ENCODE measurements around the gene INPP5D. TPM values are rescaled to one million over a fixed set of nuclear protein-coding genes. Genes with fewer than 3 reads are reported as not detected.

The INPP5D gene
- total RNA-seq, 1 donor from 2014 or later: 5.0 TPM

DNA sequence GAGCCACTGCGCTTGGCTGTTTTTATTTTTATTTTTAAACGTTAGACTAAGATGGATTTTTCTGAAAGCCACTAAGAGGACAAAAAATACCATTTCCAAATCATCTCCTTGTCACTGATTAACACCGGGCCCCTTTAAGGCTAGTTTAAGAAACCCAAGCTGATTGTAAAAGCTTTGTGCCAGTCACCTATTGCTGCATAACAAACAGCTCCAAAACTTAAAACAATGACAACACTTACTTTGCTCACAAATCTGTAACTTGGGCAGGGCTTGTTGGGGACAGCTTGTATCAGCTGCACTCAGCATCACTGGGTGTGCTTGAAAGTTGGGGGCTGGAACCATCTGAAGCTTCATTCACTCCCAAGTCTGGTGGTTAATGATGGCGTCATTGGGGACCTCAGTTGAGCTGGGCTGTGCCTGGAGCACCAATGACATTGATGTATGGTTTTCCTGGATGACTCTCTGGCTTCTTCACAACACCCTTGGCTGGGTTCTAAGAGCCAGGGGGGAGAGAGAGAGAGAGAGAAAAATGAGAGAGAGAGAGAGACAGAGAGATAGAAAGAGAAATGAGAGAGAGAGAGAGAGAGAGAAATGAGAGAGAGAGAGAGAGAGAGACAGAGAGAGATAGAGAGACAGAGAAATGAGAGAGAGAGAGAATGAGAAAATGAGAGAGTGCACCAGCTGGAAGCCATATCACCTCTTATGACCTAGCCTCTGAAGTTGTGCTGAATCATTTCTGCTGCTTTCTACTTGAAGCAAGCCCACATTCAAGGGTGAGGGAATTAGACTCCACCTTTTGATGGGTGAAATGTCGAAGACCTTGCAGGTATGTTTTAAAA is 165.3 kb downstream of the INPP5D start:
- no peak for ATAC-seq
- no peak for DNase-seq (ENCODE audit: low spot score)

DNA sequence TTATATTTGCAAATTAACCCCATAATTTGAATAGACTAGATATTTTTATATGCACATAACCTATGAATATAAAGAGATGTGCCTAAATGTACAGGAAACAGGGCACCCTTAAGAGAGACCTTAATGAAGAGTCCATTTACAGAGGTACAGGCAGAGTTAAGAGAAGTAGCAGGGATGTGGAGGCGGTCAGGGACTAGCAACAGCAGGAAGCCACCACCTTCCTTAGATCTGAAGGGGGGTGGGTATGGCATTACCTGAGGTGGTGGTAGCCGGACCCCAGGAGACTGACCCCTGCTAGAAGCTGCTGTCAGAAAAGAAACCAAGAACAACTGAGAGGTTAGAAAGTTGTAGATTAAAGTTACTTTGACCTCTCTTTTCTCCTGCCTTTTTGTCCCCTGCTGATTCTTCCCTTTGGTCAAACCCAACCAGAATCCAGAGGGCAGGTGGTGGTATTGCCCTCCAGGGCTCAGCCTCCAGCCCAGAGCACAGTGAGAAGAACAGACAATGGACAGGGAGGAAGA is 166.4 kb downstream of the INPP5D start:
- DNase-seq (ENCODE audit: low spot score) (no peak), ATAC-seq (no peak)

DNA sequence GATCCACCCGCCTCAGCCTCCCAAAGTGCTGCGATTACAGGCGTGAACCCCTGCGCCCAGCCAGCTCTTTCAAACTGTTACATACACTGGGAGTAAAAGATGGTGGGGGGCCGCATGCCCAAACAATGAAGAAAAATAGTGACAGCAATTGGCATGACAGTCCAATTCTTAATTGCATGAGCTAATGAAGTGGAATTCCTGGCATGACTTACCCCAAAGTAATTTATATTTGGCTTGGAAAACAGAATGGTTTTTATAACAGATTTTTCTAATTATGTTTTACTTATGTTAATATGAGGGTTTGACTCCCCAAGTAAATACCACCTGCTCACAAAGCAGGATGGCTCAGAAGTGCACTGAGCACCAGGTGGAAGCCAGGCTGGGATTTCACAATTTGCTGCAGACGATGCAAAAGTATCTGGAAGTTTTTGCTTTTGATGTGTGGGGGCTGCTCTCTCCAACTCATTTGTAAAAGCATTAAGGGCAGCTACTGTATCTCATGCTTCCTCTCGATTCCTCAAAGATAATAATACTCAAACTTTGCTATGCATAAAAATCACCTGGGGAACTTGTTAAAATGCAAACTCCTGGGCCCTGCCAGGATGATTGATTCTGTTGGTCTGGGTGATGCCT is 167.3 kb downstream of the INPP5D start:
- ATAC-seq (no peak), DNase-seq (ENCODE audit: low spot score) (no peak)

DNA sequence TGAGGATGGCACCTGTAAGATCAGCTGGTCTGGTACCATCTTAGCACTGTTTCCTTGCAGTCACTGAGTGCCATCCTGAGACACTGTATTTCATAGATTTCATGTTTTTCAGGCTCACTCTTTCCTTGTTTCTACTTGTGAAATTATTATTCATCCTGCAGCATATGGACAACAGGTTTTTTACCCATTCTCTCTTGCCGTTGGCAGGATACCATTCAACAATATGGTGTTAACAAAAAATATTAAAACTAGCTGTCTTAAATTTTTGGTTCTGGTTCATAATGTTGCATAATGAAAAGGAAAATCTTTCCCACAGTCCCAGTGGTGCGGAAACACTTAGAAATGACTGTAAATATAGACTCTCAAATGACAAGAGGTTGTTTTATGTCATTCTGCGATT is 168.2 kb downstream of the INPP5D start:
- no peak for DNase-seq (ENCODE audit: low spot score)
- no peak for ATAC-seq

DNA sequence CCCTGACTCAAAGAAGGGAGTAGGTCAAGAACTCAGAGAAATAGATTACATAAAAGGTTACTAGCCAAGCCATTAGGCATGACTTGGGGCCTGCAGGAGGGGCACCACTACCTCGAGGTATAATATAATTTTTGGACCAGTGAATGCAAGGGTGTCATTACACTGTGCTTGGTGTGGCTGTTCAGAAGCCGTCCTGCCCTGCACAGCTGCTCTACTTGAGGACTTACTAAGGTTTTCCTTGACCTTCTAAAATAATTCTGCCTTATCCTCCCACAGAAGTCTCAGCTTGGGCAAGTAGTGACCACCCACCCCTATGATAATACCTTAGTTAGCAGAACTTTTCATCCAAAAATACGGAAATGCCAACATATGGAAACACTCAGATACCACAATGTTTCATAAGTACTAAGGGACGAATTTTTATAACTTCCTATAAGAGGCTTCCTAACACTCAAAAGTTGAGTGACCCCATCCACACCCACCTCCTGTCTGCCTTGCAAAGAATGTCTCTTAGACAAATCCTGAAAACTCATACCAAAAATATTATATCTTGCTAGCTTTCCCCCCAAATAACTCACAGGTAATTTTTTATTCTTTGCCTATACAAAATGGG is 173.6 kb downstream of the INPP5D start:
- ATAC-seq (no peak), DNase-seq (ENCODE audit: low spot score) (no peak)

DNA sequence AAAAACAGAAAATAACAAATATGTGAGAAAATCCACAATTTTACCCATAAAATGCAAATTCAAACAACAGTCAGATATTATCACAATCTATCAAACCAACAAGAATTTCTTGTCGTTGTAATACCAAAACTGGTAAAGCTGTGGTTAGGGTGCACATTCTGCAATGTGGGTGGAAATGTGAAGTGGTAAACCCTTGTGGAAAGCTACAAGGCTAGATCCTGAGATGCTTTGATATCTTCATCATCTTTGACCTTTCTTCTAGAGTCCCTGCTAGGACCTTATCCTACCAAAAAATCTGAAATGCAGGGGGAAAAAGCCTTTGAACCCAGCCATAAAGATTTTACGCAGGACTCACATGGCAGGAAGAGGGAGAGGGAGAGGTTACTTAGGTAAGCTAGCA is 174.1 kb downstream of the INPP5D start:
- DNase-seq (ENCODE audit: low spot score) (no peak), ATAC-seq (no peak)

DNA sequence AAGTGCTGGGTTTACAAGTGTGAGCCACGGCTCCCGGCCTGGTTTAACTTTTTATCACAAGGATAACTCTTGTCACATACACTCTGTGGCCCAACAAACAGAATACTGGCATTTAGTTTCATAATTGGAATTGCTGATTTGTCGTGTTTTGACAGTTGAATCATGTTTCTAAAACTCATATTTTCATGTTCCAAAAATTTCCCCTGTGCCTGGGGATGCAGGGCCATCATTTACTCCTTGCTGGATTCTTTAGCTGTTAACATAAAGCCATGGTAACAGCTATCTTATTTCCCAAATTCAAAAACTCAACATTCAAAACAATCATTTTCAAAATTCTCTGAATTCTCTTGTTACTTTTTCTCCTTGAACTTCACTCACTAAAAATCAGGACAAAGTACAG is 174.9 kb downstream of the INPP5D start:
- no peak for ATAC-seq
- no peak for DNase-seq (ENCODE audit: low spot score)

DNA sequence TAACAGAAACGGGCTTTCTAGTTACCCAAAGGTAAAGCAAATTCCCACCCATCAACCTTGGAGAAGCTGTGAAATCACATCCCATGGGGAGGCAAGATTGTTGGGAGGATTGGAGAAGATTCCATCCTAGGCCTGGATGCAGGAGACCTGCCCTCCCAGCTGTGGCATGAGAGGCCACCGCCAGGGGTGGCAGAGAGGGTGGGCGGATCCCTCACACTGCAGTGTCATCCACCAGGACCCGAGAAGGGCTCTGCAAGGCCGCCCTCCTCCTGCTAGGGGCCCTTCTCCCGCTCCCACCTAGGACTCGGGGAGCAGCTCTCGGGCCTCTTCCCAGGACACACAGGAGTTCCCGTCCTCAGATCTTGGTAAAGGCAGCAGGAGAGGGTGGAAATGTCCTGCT is 175.8 kb downstream of the INPP5D start:
- ATAC-seq: no peak
- DNase-seq (ENCODE audit: low spot score): no peak

DNA sequence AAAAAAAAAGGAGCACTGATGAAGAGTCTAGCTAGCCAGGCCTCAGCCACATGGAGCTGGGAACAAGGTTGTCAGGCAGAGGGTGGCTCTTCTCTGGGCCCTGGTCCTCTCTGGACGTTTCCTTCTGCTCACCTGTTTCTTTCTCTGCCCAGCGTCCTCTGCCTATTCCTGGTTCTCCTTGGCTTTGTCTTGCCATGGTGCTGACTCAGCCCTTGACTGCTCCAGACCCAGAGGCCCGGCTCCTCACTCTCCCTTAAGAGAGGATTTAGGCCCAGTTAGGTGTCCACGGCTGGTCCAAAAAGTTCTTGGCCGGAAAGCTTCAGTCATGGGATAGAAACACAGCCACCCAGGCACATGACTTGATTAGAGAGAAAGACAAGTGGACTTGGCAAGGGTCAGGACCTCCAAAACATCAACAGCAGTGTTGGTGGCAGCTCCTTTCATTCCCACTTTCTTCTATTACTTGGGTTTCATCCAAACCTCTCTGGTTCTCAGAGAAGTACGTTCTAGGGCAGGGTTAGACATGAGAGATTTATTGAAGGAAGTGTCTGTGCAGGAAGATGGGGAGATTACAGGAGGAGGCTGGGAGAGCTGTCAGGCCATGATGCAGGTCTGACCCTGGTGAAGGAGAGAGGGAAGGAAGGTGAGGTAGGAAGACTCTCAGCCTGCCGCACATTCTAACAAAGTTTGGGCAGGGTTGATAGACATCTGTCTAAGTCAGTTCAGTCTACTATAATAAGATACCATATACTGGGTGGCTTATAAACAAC is 176.9 kb downstream of the INPP5D start:
- DNase-seq (ENCODE audit: low spot score): no peak

DNA sequence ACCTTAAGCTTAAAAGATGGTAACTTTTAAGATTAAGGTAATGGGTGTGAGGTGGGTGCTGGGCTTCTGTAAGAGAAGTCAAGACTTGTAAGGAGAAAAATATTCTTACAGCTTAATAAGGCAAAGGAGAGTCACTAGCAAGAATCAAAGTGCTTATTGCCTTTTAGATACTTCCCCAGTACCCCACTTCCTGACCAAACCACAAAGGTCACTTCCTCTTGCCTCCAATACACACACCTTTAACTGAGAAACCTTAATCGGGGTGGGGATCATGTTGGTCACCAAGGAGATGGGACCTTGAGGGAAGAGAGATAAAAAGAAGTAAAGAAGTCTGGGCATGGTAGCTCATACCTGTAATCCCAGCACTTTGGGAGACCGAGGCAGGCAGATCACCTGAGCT is 180.8 kb downstream of the INPP5D start:
- DNase-seq (ENCODE audit: low spot score): no peak
- ATAC-seq: no peak

More for the DNA sequence above, 176.9 kb downstream of the INPP5D start:
- no peak for ATAC-seq

DNA sequence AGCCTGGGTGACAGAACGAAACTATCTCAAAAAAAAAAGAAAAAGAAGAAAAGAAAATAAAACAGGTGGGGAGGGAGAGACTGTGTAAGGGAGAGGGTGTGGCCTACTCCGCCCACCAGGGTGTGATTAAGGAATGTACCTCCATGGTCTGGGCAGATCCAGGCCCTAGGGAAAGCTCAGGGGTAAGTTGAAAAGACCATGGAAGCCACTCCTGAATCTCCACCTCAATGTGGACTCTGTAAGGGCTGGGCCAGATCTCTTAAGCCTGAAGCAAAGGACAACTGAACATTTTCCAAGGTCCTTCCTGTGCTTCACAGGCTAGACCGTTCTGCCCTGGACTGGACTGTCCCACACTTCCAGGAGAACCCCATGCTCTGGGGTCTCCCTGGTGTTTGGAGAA is 181.7 kb downstream of the INPP5D start:
- ATAC-seq (no peak), DNase-seq (ENCODE audit: low spot score) (no peak)

DNA sequence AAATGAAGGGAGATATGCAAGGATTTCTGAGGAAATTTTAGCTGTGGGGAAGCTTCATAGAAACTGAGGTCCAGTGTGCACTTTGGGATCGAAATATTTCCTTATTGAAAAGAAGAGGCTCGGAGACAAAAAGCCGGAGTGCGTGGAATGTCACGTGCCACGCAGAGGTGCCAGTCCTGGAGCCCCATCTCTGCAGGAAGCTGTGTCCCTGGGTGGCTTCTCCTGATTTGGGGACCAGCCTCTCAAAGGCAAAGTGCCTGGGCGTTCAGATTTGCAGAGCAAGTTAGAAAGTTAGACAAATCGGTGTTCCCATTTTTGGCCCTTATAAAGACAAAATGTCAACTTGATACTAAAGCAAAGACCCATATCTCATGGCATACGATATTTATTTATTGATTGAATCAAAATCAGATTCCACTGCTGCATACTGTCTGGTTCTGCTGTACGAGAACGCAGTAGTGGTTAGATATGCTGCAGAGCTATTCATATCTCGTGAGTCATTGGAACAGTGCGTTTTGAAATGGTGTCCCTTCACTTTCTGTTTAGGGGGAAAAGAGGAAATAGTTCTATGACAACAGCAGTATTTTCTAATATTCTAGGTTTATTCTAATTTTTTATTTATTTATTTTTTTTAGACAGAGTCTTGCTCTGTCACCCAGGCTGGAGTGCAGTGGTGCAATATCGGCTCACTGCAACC is 182.2 kb downstream of the INPP5D start:
- ATAC-seq (peak; percentile 36), DNase-seq (ENCODE audit: low spot score) (no peak)

DNA sequence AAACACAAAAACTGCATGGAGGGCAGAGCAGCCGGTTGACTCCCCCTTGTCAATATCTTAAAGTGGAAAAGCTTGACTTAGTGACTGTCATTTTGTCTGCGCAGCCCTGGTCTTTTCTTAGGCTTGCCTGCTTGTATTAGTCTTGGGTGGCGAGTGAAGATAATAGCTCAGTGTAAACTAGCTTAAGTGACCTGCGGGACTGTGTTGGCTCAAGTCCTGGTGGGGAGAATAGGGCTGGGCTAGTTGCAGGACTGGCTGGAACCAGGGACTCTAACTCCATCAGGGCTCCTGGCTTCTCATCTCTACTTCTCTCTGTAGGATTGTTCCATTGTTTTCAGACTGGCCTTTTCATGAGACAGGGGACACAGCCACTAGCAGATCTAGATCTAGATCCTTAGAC is 183.2 kb downstream of the INPP5D start:
- ATAC-seq (no peak), DNase-seq (ENCODE audit: low spot score) (no peak)

DNA sequence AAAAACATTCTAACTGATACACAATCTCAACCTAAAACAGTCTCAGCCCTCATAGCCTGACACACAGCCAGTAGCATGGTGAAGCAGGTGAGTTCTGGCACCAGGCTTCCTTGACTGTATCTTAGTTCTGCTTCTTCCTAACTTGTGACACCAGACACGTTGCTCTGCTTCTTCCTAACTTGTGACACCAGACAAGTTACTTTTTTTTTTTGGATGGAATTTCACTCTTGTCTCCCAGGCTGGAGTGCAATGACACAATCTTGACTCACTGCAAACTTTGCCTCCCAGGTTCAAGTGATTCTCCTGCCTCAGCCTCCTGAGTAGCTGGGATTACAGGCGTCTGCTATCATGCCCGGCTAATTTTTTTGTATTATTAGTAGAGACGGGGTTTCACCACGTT is 184.7 kb downstream of the INPP5D start:
- no peak for ATAC-seq
- no peak for DNase-seq (ENCODE audit: low spot score)

DNA sequence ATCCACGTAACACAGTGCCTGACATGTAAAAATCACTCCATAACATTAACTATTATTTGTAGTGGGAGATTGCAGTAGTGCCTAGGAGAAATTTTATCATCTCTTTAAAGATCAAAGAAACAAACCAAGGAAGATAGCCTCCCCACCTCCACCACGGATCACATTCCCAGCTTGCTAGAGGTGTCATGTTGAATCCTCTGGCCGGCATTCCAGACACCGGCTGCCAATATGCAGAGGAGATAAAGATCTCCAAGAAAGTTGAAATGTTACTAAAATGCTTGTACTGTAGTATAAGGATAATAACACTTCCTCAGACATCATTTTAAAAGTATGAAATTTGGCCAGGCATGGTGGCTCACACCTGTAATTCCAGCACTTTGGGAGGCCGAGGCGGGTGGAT is 185.3 kb downstream of the INPP5D start:
- ATAC-seq (no peak), DNase-seq (ENCODE audit: low spot score) (no peak)

DNA sequence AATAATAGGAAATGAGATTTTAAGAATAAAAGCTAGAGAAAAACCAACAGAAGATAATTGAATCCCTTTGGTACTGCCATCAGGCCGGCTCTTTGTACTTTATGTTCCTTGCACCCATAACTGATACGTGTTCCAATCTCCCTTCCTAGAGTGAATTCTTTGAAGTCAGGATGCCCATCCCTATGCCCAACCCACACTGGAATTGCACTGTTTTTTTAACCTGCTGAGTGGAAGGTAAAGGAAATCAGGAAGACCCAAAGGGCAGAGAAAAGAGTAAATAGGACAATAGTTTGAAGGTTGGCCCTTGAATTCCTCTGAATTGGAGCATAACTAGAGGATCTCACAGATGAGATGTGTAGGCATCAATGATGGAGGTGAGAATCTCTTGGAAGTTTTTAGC is 187.0 kb downstream of the INPP5D start:
- DNase-seq (ENCODE audit: low spot score) (no peak), ATAC-seq (no peak)

DNA sequence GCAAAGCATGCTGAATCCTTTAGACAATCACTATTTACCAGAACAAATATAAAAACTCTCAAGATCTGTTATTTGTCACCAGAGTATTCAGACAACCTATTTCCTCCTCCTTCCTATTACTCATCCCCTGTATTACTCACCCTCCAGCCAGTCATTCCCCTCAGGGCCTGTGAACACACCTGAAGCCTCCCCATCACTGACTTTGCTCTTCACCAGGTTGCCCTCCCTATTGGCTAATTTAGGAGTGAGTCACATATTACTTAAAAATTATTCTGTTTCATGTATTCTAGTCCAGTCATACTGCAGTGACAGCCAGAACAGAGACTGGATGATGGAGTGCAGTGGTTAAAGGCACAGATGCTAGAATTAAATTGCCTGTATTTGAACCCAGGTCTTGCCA is 187.6 kb downstream of the INPP5D start:
- DNase-seq (ENCODE audit: low spot score) (no peak), ATAC-seq (no peak)

DNA sequence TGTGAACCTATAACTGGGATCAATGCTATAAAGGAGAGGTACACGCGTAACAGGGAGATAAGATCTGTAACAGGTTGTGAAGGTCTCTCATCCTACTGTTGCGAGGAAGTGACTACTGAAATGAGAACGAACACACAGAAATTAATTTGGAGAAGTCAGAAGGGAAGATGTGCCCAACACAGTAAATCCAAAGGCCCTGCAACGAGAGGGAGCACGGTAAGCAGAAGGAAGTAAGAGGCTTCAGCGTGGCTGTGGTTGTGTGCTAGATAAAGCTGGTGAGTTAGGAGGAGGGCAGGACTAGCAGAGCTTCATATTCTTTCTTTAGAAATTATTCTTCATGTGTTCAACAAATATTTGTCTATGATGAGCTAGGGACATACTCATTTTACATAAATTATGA is 188.9 kb downstream of the INPP5D start:
- ATAC-seq (no peak), DNase-seq (ENCODE audit: low spot score) (no peak)

DNA sequence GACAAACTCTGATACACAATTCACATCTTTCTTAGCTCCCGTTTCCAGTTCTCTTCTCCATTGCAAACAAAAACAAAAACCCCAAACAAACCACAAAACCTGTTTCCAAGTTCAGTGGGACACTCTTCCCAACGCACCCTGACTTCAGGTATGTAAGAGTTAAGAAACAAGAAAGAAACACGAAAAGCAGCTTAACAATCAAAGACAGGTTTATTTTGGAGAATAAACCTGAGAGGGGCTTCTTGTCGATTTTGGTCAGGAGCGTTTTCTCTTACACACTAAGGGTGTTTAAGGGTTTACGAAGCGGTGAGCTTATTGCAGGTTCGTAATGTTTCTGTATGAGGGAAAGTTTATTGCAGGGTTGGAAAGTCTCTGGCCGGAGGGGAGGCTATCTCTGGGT is 190.4 kb downstream of the INPP5D start:
- ATAC-seq: no peak

DNA sequence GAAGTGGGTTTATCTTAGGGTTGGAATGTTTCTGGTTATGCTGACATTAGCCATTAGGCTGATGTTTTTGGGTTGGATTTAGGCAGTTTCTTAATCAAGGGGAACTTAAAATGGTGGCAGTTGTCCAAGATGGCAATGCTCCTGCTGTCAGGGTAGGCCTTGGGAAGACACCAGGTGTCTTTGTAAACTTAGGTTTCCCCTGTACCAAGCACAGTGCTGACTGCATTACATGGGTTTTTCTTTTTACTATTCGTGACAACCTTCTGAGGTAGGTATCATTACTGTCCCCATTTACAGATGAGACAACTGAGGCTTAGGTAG is 190.8 kb downstream of the INPP5D start:
- ATAC-seq (no peak), DNase-seq (ENCODE audit: low spot score) (no peak)

More for the DNA sequence above, 190.4 kb downstream of the INPP5D start:
- no peak for DNase-seq (ENCODE audit: low spot score)
